Uterus (tissue), 4 donors: Measurements from ENCODE around the gene CWF19L1. TPM values are rescaled to one million over a fixed set of nuclear protein-coding genes. Genes with fewer than 3 reads are reported as not detected.
A peak's percentile ranks its signal among the peaks of the same experiment; 100 is the strongest.

Experiments
- DNase-seq, 2 donors: peaks; one replicate each; pipeline ENCODE4 v3.0.0-alpha.2; 2019 to 2020
- H3K27ac ChIP-seq, 2 donors: fragments of 200-600 bp; sonication (generic); 1 replicate in 1 of 2; 2 replicates in 1 of 2; pipeline ENCODE4 v1.5.1; 2016 to 2018
- H3K27me3 ChIP-seq, 2 donors: fragments of 200-600 bp; sonication (generic); one replicate each; pipeline ENCODE4 v1.5.1; 2018 to 2019; ENCODE audit warnings: control low read depth in 1 of 2
- H3K36me3 ChIP-seq, 2 donors: fragments of 200-600 bp; sonication (generic); one replicate each; pipeline ENCODE4 v1.5.1; 2019; ENCODE audit warnings: control low read depth in 1 of 2
- H3K4me1 ChIP-seq, 2 donors: fragments of 200-600 bp; sonication (generic); one replicate each; pipeline ENCODE4 v1.5.1; 2018 to 2019; ENCODE audit warnings: control low read depth in 1 of 2
- H3K4me3 ChIP-seq, 2 donors: fragments of 200-600 bp; sonication (generic); 1 replicate in 1 of 2; 2 replicates in 1 of 2; pipeline ENCODE4 v1.5.1; 2018 to 2019; ENCODE audit warnings: mild to moderate bottlenecking in 1 of 2
- H3K9me3 ChIP-seq, 2 donors: fragments of 200-600 bp; sonication (generic); one replicate each; pipeline ENCODE4 v1.5.1; 2019; ENCODE audit warnings: control low read depth in 1 of 2
- POLR2A ChIP-seq, 2 donors: fragments of 450-650 bp; IDR thresholded peaks; one replicate each; pipeline ENCODE4 v1.6.1; 2016; ENCODE audit warnings: antibody characterized with exemption in 2 of 2, mild to moderate bottlenecking in 1 of 2, moderate library complexity in 1 of 2
- intact Hi-C: fragments of 100-400 bp; cut with DNase I; formaldehyde crosslinking; loops from one replicate; pipeline ENCODE4 v1.15.1; 2023; ENCODE audit warnings: low total_unique reads
- total RNA-seq, 4 donors: library from RNA; depleted of rRNA in 3 of 4; stranded (reverse); fragments of >200 nt in 3 of 4; gene quantifications; one replicate each; pipeline versions ENCODE4 v1.1.0 to v1.2.4, GENCODE V29; 2014 to 2023
- TF ChIP-seq, protein P1 (sequence below), 4 experiments: fragments of 200-600 bp in 2 of 4; fragments of 450-650 bp in 2 of 4; sonication (generic) in 2 of 4; IDR thresholded peaks; one replicate each; pipeline ENCODE4 v1.5.1; 2016 to 2019; ENCODE audit warnings: antibody characterized with exemption in 4 of 4, mild to moderate bottlenecking in 2 of 4, moderate library complexity in 1 of 4
- donor health status: DM: yes; HTN: yes; CAD: no.

CWF19L1 gene
- total RNA-seq, 4 donors from 2014 or later, result 4.1 to 42.4 (median 29.3) TPM

DNA sequence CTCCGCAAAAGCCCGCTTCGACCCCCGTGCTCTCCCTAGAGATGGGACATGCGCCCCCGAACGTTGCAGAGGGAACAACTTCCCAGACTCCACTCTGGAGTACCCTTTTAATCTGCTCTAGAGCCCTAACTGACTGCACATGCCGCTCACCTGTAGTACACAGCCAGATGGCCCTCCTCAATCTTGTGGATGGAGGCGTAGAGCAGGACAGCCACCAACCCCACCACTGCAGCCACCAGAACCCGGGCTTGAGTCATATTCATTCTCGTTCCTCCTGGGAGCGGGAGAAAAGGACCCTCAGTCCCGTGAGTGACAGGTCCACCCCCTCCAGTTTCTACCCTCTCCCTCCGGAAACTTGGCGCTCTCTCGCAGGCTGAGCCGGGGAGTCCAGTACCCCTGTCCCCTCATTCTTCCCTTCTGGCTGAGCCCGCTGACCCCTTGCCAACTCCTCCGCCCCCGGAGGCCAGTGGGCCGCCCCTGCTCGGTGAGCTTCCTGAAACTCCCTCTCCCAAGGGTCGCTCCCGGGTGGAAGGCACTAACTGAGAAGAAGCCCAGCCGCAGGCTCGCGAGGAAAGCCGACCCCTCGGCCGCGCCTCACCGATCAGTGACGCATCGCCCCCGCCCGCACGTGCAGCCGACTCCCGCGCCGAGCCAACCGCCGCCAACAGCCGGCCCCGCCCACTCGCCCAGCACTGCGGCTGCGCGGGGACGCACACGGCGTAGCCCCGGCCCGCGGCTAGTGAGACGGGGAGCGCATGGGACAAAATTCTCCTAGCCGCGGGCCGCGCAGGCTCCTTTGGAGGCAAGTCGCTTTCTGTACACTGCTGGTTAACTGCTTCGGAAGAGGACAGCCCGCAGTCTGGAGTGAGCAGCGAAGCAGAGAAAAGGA, 81.8 kb downstream of the CWF19L1 start, which contains the start of gene ERLIN1:
Gene ERLIN1 (minus strand): TSS at position 666 of the 889 bp plus-strand sequence. CDS start 403 bp downstream, at position 263.
- intact Hi-C loops, result no loop called here

GRCh38 chr10:100184840-100185239, 82.6 kb downstream of the CWF19L1 start:
- H3K27me3 ChIP-seq, result no peaks in the 10 kb centered on the region
- H3K4me3 ChIP-seq, result peak overlapping the region; percentile 82 to 99
- no peaks in the 10 kb centered on the region for H3K9me3 ChIP-seq
- H3K27ac ChIP-seq, result peak overlapping the region; percentile 87 to 90
- peaks cover 5 to 10% of the 10 kb centered on the region in 2 donors for H3K4me1 ChIP-seq
- TF ChIP-seq, protein P1, sequence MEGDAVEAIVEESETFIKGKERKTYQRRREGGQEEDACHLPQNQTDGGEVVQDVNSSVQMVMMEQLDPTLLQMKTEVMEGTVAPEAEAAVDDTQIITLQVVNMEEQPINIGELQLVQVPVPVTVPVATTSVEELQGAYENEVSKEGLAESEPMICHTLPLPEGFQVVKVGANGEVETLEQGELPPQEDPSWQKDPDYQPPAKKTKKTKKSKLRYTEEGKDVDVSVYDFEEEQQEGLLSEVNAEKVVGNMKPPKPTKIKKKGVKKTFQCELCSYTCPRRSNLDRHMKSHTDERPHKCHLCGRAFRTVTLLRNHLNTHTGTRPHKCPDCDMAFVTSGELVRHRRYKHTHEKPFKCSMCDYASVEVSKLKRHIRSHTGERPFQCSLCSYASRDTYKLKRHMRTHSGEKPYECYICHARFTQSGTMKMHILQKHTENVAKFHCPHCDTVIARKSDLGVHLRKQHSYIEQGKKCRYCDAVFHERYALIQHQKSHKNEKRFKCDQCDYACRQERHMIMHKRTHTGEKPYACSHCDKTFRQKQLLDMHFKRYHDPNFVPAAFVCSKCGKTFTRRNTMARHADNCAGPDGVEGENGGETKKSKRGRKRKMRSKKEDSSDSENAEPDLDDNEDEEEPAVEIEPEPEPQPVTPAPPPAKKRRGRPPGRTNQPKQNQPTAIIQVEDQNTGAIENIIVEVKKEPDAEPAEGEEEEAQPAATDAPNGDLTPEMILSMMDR (IDR thresholded peaks at IDR 0.05), result no peak
- no peak for TF ChIP-seq POLR2A (IDR thresholded peaks at IDR 0.05)
- DNase-seq, result no peak
- H3K36me3 ChIP-seq, result no peaks in the 10 kb centered on the region
- intact Hi-C loops, result no loop called here

More for the DNA sequence above, 81.8 kb downstream of the CWF19L1 start, which contains the start of gene ERLIN1:
- Histone ChIP-seq H3K27me3 (no peaks in the 10 kb centered on the region), H3K9me3 (no peaks in the 10 kb centered on the region), H3K4me3 (peak within 1 kb of the TSS; percentile 82 to 99), H3K36me3 (no peaks in the 10 kb centered on the region), H3K4me1 (peaks cover 5 to 10% of the 10 kb centered on the region in 2 donors), H3K27ac (peak within 1 kb of the TSS; percentile 87 to 90)
- DNase-seq, result peak; percentile 89 to 93
- TF ChIP-seq, protein P1 (IDR thresholded peaks at IDR 0.05), result peak in 1 of 4 experiments; percentile 41
- peak; percentile 64 to 75 for TF ChIP-seq POLR2A (IDR thresholded peaks at IDR 0.05)

- H3K4me3 ChIP-seq, result peak overlapping the region; percentile 82 to 99
- H3K9me3 ChIP-seq, result no peaks in the 10 kb centered on the region
- TF ChIP-seq, protein P1 (IDR thresholded peaks at IDR 0.05), result no peak
- no peak for TF ChIP-seq POLR2A (IDR thresholded peaks at IDR 0.05)
- no peaks in the 10 kb centered on the region for H3K27me3 ChIP-seq
- no peak overlapping the region for H3K27ac ChIP-seq
- DNase-seq, result no peak
- no peaks in the 10 kb centered on the region for H3K36me3 ChIP-seq
- peaks cover 5 to 10% of the 10 kb centered on the region in 2 donors for H3K4me1 ChIP-seq
- intact Hi-C loops, result no loop called here
These were observed 83.0 kb downstream of the CWF19L1 start for GRCh38 chr10:100184426-100184825.

- intact Hi-C loops, result no loop called here
- Histone ChIP-seq H3K27ac (no peak overlapping the region), H3K36me3 (no peaks in the 10 kb centered on the region), H3K9me3 (no peaks in the 10 kb centered on the region), H3K27me3 (no peaks in the 10 kb centered on the region), H3K4me1 (peaks cover 5 to 10% of the 10 kb centered on the region in 2 donors), H3K4me3 (no peak overlapping the region)
- DNase-seq, result no peak
- TF ChIP-seq POLR2A (IDR thresholded peaks at IDR 0.05), result no peak
- TF ChIP-seq, protein P1 (IDR thresholded peaks at IDR 0.05), result no peak
These were observed 84.0 kb downstream of the CWF19L1 start for GRCh38 chr10:100183481-100183880.

- intact Hi-C loops, result no loop called here
- Histone ChIP-seq H3K4me1 (peaks cover 5 to 10% of the 10 kb centered on the region in 2 donors), H3K4me3 (no peak overlapping the region), H3K27me3 (no peaks in the 10 kb centered on the region), H3K27ac (no peak overlapping the region), H3K36me3 (no peaks in the 10 kb centered on the region), H3K9me3 (no peaks in the 10 kb centered on the region)
- TF ChIP-seq POLR2A (IDR thresholded peaks at IDR 0.05), result no peak
- TF ChIP-seq, protein P1 (IDR thresholded peaks at IDR 0.05), result no peak
- DNase-seq, result no peak
These were observed 84.5 kb downstream of the CWF19L1 start for GRCh38 chr10:100182908-100183307.
